ENCODE data around the gene AMZ2. TPM values are rescaled to one million over a fixed set of nuclear protein-coding genes. Genes with fewer than 3 reads are reported as not detected.

Gene AMZ2
- total RNA-seq, 1 donor: 80.3 TPM

DNA sequence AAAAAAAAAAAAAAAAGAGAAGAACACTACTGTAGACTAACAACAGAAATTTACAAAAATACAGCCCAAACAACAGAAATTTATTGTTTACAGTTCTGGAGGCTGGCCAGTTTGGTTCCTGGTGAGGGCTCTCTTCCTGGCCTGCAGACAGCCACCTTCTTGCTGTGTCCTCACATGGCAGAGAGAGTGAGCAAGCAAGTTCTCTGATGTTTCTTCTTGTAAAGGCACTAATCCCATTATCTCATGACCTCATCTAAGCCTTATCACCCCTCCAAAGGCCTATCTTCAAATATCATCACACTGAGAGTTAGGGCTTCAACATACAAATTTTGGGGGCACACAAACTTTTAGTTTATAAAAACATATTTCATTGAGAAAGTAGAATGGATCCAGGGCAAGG is 50.8 kb downstream of the AMZ2 start:
- TF ChIP-seq, protein P1, sequence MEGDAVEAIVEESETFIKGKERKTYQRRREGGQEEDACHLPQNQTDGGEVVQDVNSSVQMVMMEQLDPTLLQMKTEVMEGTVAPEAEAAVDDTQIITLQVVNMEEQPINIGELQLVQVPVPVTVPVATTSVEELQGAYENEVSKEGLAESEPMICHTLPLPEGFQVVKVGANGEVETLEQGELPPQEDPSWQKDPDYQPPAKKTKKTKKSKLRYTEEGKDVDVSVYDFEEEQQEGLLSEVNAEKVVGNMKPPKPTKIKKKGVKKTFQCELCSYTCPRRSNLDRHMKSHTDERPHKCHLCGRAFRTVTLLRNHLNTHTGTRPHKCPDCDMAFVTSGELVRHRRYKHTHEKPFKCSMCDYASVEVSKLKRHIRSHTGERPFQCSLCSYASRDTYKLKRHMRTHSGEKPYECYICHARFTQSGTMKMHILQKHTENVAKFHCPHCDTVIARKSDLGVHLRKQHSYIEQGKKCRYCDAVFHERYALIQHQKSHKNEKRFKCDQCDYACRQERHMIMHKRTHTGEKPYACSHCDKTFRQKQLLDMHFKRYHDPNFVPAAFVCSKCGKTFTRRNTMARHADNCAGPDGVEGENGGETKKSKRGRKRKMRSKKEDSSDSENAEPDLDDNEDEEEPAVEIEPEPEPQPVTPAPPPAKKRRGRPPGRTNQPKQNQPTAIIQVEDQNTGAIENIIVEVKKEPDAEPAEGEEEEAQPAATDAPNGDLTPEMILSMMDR (IDR thresholded peaks at IDR 0.05; ENCODE audit: extremely low read depth, low read depth, low read length): no peak
- DNase-seq (ENCODE audit: insufficient read length, low spot score, missing footprints): no peak

DNA sequence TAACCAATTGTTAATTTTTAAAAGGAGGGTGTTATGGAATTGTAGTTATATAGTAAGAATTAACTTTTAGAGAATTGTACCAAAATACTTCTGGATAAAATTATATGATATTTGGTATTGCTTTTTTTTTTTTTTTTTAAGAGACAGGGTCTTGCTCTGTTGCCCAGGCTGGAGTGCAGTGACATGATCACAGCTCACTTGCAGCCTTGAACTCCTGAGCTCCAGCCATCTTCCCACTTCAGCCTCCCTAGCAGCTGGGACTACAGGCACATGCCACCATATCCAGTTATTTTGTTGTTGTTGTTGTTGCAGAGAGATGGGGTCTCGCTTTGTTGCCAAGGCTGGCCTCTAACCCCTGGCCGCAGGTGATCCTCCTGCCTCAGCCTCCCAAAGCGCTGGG is 52.0 kb downstream of the AMZ2 start:
- Histone ChIP-seq H4K20me1 (ENCODE audit: insufficient read depth, low read length) (no peaks in the 10 kb centered on the region), H3K4me2 (ENCODE audit: insufficient read depth, low read length) (no peak overlapping the region)
- TF ChIP-seq, protein P1 (IDR thresholded peaks at IDR 0.05; ENCODE audit: extremely low read depth, low read depth, low read length): no peak

More for the DNA sequence above, 50.8 kb downstream of the AMZ2 start:
- no peaks in the 10 kb centered on the region for H4K20me1 ChIP-seq (ENCODE audit: insufficient read depth, low read length)
- H3K4me3 ChIP-seq (ENCODE audit: insufficient read depth, low read length): no peak overlapping the region
- peaks cover 2% of the 10 kb centered on the region for H3K27me3 ChIP-seq (ENCODE audit: insufficient read depth, low read length)
- H3K4me1 ChIP-seq (ENCODE audit: insufficient read depth, low read length): peaks cover 2% of the 10 kb centered on the region
- H3K79me2 ChIP-seq (ENCODE audit: insufficient read depth, low read length): no peaks in the 10 kb centered on the region
- H3K4me2 ChIP-seq (ENCODE audit: insufficient read depth, low read length): no peak overlapping the region
- no peak overlapping the region for H2AFZ ChIP-seq (ENCODE audit: low read length)
- no peaks in the 10 kb centered on the region for H3K36me3 ChIP-seq (ENCODE audit: insufficient read depth, low read length)
- no peaks in the 10 kb centered on the region for H3K9me3 ChIP-seq (ENCODE audit: low read depth, low read length)
- H3K27ac ChIP-seq (ENCODE audit: low read depth, low read length): no peak overlapping the region

DNA sequence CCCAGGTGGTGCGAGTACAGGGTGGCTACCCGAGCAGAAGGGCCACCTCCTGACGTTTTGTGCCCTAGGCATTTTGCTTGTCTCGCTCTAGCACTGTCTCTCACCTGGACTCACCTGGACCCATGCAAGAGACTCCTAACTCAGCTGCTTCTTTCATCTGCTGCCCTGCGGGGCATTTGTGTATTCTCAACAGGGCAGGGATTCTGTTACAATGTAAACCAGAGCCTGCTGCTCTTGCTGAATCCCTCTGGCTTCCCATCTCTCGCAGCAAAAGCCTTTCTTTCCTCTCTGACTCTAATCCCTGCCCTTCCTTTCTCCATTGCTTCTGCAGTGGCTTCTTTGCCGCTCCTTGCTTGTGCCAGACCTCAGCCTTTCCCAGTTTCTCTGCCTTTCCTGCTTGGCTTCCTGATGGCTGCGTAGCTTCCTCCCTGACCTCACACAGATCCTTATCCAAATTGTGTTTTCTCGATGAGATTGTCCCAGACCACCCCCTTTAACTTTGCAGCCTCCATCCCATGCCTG is 53.7 kb downstream of the AMZ2 start:
- DNase-seq (ENCODE audit: insufficient read length, low spot score, missing footprints): peak; percentile 31
- H3K4me2 ChIP-seq (ENCODE audit: insufficient read depth, low read length): no peak overlapping the region
- TF ChIP-seq, protein P1 (IDR thresholded peaks at IDR 0.05; ENCODE audit: extremely low read depth, low read depth, low read length): no peak
- H3K36me3 ChIP-seq (ENCODE audit: insufficient read depth, low read length): no peaks in the 10 kb centered on the region
- H3K27me3 ChIP-seq (ENCODE audit: insufficient read depth, low read length): no peaks in the 10 kb centered on the region
- H3K9me3 ChIP-seq (ENCODE audit: low read depth, low read length): no peaks in the 10 kb centered on the region
- H3K79me2 ChIP-seq (ENCODE audit: insufficient read depth, low read length): no peaks in the 10 kb centered on the region
- no peaks in the 10 kb centered on the region for H4K20me1 ChIP-seq (ENCODE audit: insufficient read depth, low read length)
- no peak overlapping the region for H2AFZ ChIP-seq (ENCODE audit: low read length)
- peaks cover 2% of the 10 kb centered on the region for H3K4me1 ChIP-seq (ENCODE audit: insufficient read depth, low read length)
- no peak overlapping the region for H3K27ac ChIP-seq (ENCODE audit: low read depth, low read length)
- H3K4me3 ChIP-seq (ENCODE audit: insufficient read depth, low read length): no peak overlapping the region

More for the DNA sequence above, 52.0 kb downstream of the AMZ2 start:
- no peak for DNase-seq (ENCODE audit: insufficient read length, low spot score, missing footprints)
- Histone ChIP-seq H3K79me2 (ENCODE audit: insufficient read depth, low read length) (no peaks in the 10 kb centered on the region), H3K36me3 (ENCODE audit: insufficient read depth, low read length) (no peaks in the 10 kb centered on the region), H3K4me1 (ENCODE audit: insufficient read depth, low read length) (peaks cover 2% of the 10 kb centered on the region), H3K27ac (ENCODE audit: low read depth, low read length) (no peak overlapping the region), H3K27me3 (ENCODE audit: insufficient read depth, low read length) (no peaks in the 10 kb centered on the region), H3K4me3 (ENCODE audit: insufficient read depth, low read length) (no peak overlapping the region), H2AFZ (ENCODE audit: low read length) (no peak overlapping the region), H3K9me3 (ENCODE audit: low read depth, low read length) (no peaks in the 10 kb centered on the region)

DNA sequence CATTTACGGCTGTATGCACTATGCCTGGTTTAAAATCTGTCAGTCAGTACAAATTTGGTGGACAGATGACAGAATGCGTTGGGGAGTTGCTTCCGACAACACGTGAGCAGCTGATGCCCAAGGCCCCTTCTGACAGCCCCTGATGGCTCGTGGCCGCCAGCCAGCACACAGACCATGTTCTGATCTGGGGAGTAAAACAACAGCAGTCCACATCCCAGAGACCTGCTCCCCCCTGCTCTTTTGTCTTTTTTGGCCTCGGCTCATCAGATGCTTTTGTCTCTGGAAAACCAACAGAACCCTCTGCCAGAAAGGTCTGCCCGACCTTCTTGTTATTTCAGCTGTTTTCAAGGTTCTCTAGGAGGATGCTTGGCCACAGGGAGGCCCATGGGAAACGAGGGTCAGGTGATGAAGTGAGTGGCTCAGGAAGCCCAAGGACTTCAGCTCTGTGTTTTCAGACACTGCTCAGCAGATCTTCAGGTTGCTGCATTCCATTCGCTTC is 54.3 kb downstream of the AMZ2 start:
- H3K27me3 ChIP-seq (ENCODE audit: insufficient read depth, low read length): no peaks in the 10 kb centered on the region
- DNase-seq (ENCODE audit: insufficient read length, low spot score, missing footprints): peak; percentile 76
- no peak overlapping the region for H3K4me3 ChIP-seq (ENCODE audit: insufficient read depth, low read length)
- H3K4me1 ChIP-seq (ENCODE audit: insufficient read depth, low read length): peaks cover 2% of the 10 kb centered on the region
- no peaks in the 10 kb centered on the region for H3K9me3 ChIP-seq (ENCODE audit: low read depth, low read length)
- peak overlapping the region; percentile 19 for H2AFZ ChIP-seq (ENCODE audit: low read length)
- H3K4me2 ChIP-seq (ENCODE audit: insufficient read depth, low read length): no peak overlapping the region
- no peaks in the 10 kb centered on the region for H3K36me3 ChIP-seq (ENCODE audit: insufficient read depth, low read length)
- no peak overlapping the region for H3K27ac ChIP-seq (ENCODE audit: low read depth, low read length)
- TF ChIP-seq, protein P1 (IDR thresholded peaks at IDR 0.05; ENCODE audit: extremely low read depth, low read depth, low read length): no peak
- no peaks in the 10 kb centered on the region for H4K20me1 ChIP-seq (ENCODE audit: insufficient read depth, low read length)
- no peaks in the 10 kb centered on the region for H3K79me2 ChIP-seq (ENCODE audit: insufficient read depth, low read length)

All from osteoblast (primary cell).